HG02970 (cell line): ENCODE results near the gene FAHD1.

ENCODE experiments used
- ATAC-seq: cut with Tn5 transposase; IDR thresholded peaks from one replicate; pipeline ENCODE4 v1.9.1; 2021; ENCODE audit warnings: mild to moderate bottlenecking, moderate library complexity, moderate number of reproducible peaks; ENCODE audit not compliant: unreplicated experiment, low FRiP score

FAHD1 gene

GRCh38 chr16:1816396-1817275 lies 10.4 kb upstream of the FAHD1 start:
- no peak for ATAC-seq

GRCh38 chr16:1817276-1817589 lies 9.8 kb upstream of the FAHD1 start:
- no peak for ATAC-seq

- no peak for ATAC-seq
Measured at GRCh38 chr16:1817716-1818115, 9.3 kb upstream of the FAHD1 start.

GRCh38 chr16:1818204-1818872 lies 8.7 kb upstream of the FAHD1 start:
- ATAC-seq = no peak

- ATAC-seq = no peak
Measured at GRCh38 chr16:1818873-1819525, 8.0 kb upstream of the FAHD1 start.

GRCh38 chr16:1819611-1820010 lies 7.4 kb upstream of the FAHD1 start:
- ATAC-seq = no peak

GRCh38 chr16:1820096-1820945 lies 6.7 kb upstream of the FAHD1 start:
- ATAC-seq = no peak

GRCh38 chr16:1820946-1821290 lies 6.1 kb upstream of the FAHD1 start:
- no peak for ATAC-seq

- ATAC-seq = no peak
Measured at GRCh38 chr16:1821861-1822611, 5.0 kb upstream of the FAHD1 start.

- ATAC-seq = no peak
Measured at GRCh38 chr16:1822801-1823200, 4.2 kb upstream of the FAHD1 start.

- no peak for ATAC-seq
Measured at GRCh38 chr16:1823821-1824220, 3.2 kb upstream of the FAHD1 start.

- no peak for ATAC-seq
Measured at GRCh38 chr16:1825381-1825863, 1.6 kb upstream of the FAHD1 start.

GRCh38 chr16:1825864-1826690 lies 929 bp upstream of the FAHD1 start:
- peak; percentile 66 for ATAC-seq

- ATAC-seq = no peak
Measured at GRCh38 chr16:1828645-1829410, 1.8 kb downstream of the FAHD1 start.

- ATAC-seq = no peak
Measured at GRCh38 chr16:1830213-1830612, 3.2 kb downstream of the FAHD1 start.

- no peak for ATAC-seq
Measured at GRCh38 chr16:1831186-1832075, 4.4 kb downstream of the FAHD1 start.

- ATAC-seq = no peak
Measured at GRCh38 chr16:1832838-1833454, 5.9 kb downstream of the FAHD1 start.
